ENCODE results near the gene STAT5B. TPM values are rescaled to one million over a fixed set of nuclear protein-coding genes. Genes with fewer than 3 reads are reported as not detected.

STAT5B gene
- total RNA-seq, 1 experiment from 2014 or later = 36.4 TPM

DNA sequence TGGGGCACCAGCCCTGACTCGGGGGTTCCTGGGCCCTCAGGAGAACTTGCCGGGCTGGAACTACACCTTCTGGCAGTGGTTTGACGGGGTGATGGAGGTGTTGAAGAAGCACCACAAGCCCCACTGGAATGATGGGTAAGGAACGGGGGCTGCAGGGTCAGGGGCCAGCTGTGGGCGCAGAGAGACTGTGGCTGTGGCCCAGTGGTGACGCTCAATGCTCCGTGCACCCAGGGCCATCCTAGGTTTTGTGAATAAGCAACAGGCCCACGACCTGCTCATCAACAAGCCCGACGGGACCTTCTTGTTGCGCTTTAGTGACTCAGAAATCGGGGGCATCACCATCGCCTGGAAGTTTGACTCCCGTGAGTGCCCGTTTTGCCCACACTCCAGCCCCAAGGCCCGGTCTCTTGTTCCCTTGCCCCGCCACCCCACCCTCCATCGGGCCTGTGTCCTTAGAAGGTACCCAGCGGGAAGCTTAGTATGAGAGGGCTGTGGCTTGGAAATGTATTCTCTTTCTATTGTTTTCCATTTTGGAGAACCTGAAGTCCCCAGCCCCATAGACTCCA lies 31.3 kb upstream of the STAT5B start:
- CTCF ChIA-PET = interaction anchor here (0.5 to 12.3 kb wide), 4 partner anchors 85 to 210 kb away, joined by 3 to 196 read pairs (median 38); no protein-coding TSS in a partner anchor
- H3K4me1 Mint-ChIP-seq = peaks cover 26% of the 10 kb centered on the region
- H3K27ac Mint-ChIP-seq = no peak overlapping the region
- TF ChIP-seq, protein P1, sequence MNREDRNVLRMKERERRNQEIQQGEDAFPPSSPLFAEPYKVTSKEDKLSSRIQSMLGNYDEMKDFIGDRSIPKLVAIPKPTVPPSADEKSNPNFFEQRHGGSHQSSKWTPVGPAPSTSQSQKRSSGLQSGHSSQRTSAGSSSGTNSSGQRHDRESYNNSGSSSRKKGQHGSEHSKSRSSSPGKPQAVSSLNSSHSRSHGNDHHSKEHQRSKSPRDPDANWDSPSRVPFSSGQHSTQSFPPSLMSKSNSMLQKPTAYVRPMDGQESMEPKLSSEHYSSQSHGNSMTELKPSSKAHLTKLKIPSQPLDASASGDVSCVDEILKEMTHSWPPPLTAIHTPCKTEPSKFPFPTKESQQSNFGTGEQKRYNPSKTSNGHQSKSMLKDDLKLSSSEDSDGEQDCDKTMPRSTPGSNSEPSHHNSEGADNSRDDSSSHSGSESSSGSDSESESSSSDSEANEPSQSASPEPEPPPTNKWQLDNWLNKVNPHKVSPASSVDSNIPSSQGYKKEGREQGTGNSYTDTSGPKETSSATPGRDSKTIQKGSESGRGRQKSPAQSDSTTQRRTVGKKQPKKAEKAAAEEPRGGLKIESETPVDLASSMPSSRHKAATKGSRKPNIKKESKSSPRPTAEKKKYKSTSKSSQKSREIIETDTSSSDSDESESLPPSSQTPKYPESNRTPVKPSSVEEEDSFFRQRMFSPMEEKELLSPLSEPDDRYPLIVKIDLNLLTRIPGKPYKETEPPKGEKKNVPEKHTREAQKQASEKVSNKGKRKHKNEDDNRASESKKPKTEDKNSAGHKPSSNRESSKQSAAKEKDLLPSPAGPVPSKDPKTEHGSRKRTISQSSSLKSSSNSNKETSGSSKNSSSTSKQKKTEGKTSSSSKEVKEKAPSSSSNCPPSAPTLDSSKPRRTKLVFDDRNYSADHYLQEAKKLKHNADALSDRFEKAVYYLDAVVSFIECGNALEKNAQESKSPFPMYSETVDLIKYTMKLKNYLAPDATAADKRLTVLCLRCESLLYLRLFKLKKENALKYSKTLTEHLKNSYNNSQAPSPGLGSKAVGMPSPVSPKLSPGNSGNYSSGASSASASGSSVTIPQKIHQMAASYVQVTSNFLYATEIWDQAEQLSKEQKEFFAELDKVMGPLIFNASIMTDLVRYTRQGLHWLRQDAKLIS (CRISPR knock-in tag; IDR thresholded peaks at IDR 0.05; ENCODE audit: borderline replicate concordance) = no peak
- TF ChIP-seq, protein P2, sequence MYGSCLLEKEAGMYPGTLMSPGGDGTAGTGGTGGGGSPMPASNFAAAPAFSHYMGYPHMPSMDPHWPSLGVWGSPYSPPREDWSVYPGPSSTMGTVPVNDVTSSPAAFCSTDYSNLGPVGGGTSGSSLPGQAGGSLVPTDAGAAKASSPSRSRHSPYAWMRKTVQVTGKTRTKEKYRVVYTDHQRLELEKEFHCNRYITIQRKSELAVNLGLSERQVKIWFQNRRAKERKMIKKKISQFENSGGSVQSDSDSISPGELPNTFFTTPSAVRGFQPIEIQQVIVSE (CRISPR knock-in tag; IDR thresholded peaks at IDR 0.05; ENCODE audit: borderline replicate concordance) = no peak
- no peak for TF ChIP-seq GABPB1 (CRISPR knock-in tag; IDR thresholded peaks at IDR 0.05)
- no peak for TF ChIP-seq HMGXB4 (CRISPR knock-in tag; IDR thresholded peaks at IDR 0.05)
- TF ChIP-seq TP53 (CRISPR knock-in tag; IDR thresholded peaks at IDR 0.05) = no peak
- no peak for TF ChIP-seq FOXP4 (CRISPR knock-in tag; IDR thresholded peaks at IDR 0.05)
- TF ChIP-seq ZNF423 (CRISPR knock-in tag; IDR thresholded peaks at IDR 0.05) = no peak
- TF ChIP-seq ZNF671 (CRISPR knock-in tag; IDR thresholded peaks at IDR 0.05) = no peak
- no peak for TF ChIP-seq MXD4 (CRISPR knock-in tag; IDR thresholded peaks at IDR 0.05; ENCODE audit: borderline replicate concordance)
- no peak for TF ChIP-seq NR2C2 (CRISPR knock-in tag; IDR thresholded peaks at IDR 0.05)
- no peak for TF ChIP-seq ARID4B (CRISPR knock-in tag; IDR thresholded peaks at IDR 0.05; ENCODE audit: borderline replicate concordance)
- TF ChIP-seq CBFB (CRISPR knock-in tag; IDR thresholded peaks at IDR 0.05; ENCODE audit: low read depth) = no peak
- TF ChIP-seq AR (CRISPR knock-in tag; IDR thresholded peaks at IDR 0.05) = no peak
- no peaks in the 10 kb centered on the region for H3K9me3 Mint-ChIP-seq
- ATAC-seq = no peak
- POLR2A ChIA-PET = no interaction called here
- H3K4me3 Mint-ChIP-seq = no peak overlapping the region
- H3K27me3 Mint-ChIP-seq (ENCODE audit: low read depth) = no peaks in the 10 kb centered on the region; the same call in none of the 2 replicates
- H3K36me3 Mint-ChIP-seq = no peaks in the 10 kb centered on the region
- no peak for DNase-seq (ENCODE audit: low spot score)
